SK-N-SH treated with all-trans-retinoic acid at 6 μM for 48 hours (cell line): Measurements from ENCODE around the gene ZFAND5.

ENCODE experiments used
- ATAC-seq: fragments of 200-7000 bp; cut with Tn5 transposase; 3 replicates; pipeline ENCODE4 v1.9.1; 2020; ENCODE audit warnings: mild to moderate bottlenecking, moderate library complexity
- ARNTL ChIP-seq: fragments of 450-650 bp; formaldehyde crosslinking; IDR thresholded peaks from 2 replicates; pipeline ENCODE4 v1.5.0; 2020; ENCODE audit warnings: low read depth, mild to moderate bottlenecking, moderate library complexity, borderline replicate concordance
- CSDC2 ChIP-seq: fragments of 250-450 bp; sonication (Bioruptor Pico); IDR thresholded peaks from 2 replicates; pipeline ENCODE4 v1.5.0; 2020; ENCODE audit warnings: mild to moderate bottlenecking, moderate library complexity
- ESRRG ChIP-seq: fragments of 250-450 bp; sonication (Bioruptor Pico); IDR thresholded peaks from 2 replicates; pipeline ENCODE4 v1.6.1; 2021; ENCODE audit warnings: mild to moderate bottlenecking
- GLIS3 ChIP-seq: fragments of 250-450 bp; sonication (Bioruptor Pico); IDR thresholded peaks from 2 replicates; pipeline ENCODE4 v1.5.0; 2020; ENCODE audit warnings: mild to moderate bottlenecking, moderate library complexity
- ISL1 ChIP-seq: fragments of 250-450 bp; sonication (Bioruptor Pico); IDR thresholded peaks from 2 replicates; pipeline ENCODE4 v2.1.2; 2022; ENCODE audit warnings: mild to moderate bottlenecking, moderate library complexity
- OSR1 ChIP-seq: fragments of 250-450 bp; sonication (Bioruptor Pico); IDR thresholded peaks from 2 replicates; pipeline ENCODE4 v1.8.0; 2022; ENCODE audit warnings: moderate library complexity, mild to moderate bottlenecking, inconsistent platforms
- PPARA ChIP-seq: fragments of 250-450 bp; sonication (Bioruptor Pico); IDR thresholded peaks from 2 replicates; pipeline ENCODE4 v1.5.0; 2020; ENCODE audit warnings: mild to moderate bottlenecking, borderline replicate concordance
- RARB ChIP-seq: fragments of 250-450 bp; sonication (Bioruptor Pico); IDR thresholded peaks from 2 replicates; pipeline ENCODE4 v1.8.0; 2021; ENCODE audit warnings: mild to moderate bottlenecking, moderate library complexity
- SNAI2 ChIP-seq: fragments of 250-450 bp; sonication (Bioruptor Pico); IDR thresholded peaks from 2 replicates; pipeline ENCODE4 v1.5.0; 2020; ENCODE audit warnings: mild to moderate bottlenecking, moderate library complexity
- TCF4 ChIP-seq: fragments of 250-450 bp; sonication (Bioruptor Pico); IDR thresholded peaks from 2 replicates; pipeline ENCODE4 v1.8.0; 2021; ENCODE audit warnings: mild to moderate bottlenecking, moderate library complexity, borderline replicate concordance
- TOX ChIP-seq: fragments of 250-450 bp; sonication (Bioruptor Pico); IDR thresholded peaks from 2 replicates; pipeline ENCODE4 v1.8.0; 2021; ENCODE audit warnings: mild to moderate bottlenecking, moderate library complexity, borderline replicate concordance
- ZC3H10 ChIP-seq: fragments of 250-450 bp; sonication (Bioruptor Pico); IDR thresholded peaks from 2 replicates; pipeline ENCODE4 v1.5.1; 2021; ENCODE audit warnings: mild to moderate bottlenecking, moderate library complexity
- ZFP3 ChIP-seq: fragments of 250-450 bp; sonication (Bioruptor Pico); IDR thresholded peaks from 2 replicates; pipeline ENCODE4 v1.5.0; 2020; ENCODE audit warnings: mild to moderate bottlenecking, moderate library complexity
- ZFP30 ChIP-seq: fragments of 450-650 bp; formaldehyde crosslinking; IDR thresholded peaks from 2 replicates; pipeline ENCODE4 v1.5.0; 2022; ENCODE audit warnings: mild to moderate bottlenecking, moderate library complexity
- ZNF565 ChIP-seq: fragments of 450-650 bp; formaldehyde crosslinking; conservative IDR thresholded peaks from 2 replicates; pipeline ENCODE4 v1.5.0; 2020; ENCODE audit warnings: low read depth, mild to moderate bottlenecking, moderate library complexity
- ZNF70 ChIP-seq: fragments of 450-650 bp; formaldehyde crosslinking; IDR thresholded peaks from 2 replicates; pipeline ENCODE4 v1.5.0; 2020; ENCODE audit warnings: mild to moderate bottlenecking, moderate library complexity
- ZNF8 ChIP-seq: fragments of 450-650 bp; formaldehyde crosslinking; IDR thresholded peaks from 2 replicates; pipeline ENCODE4 v1.5.0; 2020; ENCODE audit warnings: mild to moderate bottlenecking, moderate library complexity
- TF ChIP-seq, protein P1 (sequence below): fragments of 250-450 bp; sonication (Bioruptor Pico); IDR thresholded peaks from 2 replicates; pipeline ENCODE4 v1.5.1; 2021; ENCODE audit warnings: mild to moderate bottlenecking, moderate library complexity
- TF ChIP-seq, protein P2 (sequence below): fragments of 250-450 bp; sonication (Bioruptor Pico); IDR thresholded peaks from 2 replicates; pipeline ENCODE4 v1.5.1; 2020; ENCODE audit warnings: low read depth, mild to moderate bottlenecking, moderate library complexity
- TF ChIP-seq, protein P3 (sequence below): fragments of 250-450 bp; sonication (Bioruptor Pico); IDR thresholded peaks from 2 replicates; pipeline ENCODE4 v1.8.0; 2020; ENCODE audit warnings: mild to moderate bottlenecking, moderate library complexity, borderline replicate concordance

Gene ZFAND5

DNA sequence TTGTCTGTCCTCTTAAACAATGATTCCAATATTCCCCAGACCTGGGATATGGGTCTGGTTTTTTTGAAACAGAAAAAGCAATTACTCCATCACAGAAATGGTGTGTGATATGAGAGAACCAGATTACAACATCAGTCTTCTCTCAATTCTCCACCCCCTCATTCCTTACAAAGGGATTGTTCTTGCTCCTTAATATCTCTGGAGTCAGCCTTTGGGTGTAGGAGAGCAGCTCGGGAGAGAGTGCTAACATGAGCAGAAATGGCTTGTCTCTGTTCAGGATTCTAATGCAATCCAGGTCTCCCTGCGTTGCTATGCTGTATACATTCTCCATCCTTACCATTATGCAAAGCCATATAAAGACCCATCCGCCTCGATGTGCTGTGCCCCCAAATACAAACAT, 32.7 kb downstream of the ZFAND5 start:
- ATAC-seq, result no peak
- TF ChIP-seq, protein P1, sequence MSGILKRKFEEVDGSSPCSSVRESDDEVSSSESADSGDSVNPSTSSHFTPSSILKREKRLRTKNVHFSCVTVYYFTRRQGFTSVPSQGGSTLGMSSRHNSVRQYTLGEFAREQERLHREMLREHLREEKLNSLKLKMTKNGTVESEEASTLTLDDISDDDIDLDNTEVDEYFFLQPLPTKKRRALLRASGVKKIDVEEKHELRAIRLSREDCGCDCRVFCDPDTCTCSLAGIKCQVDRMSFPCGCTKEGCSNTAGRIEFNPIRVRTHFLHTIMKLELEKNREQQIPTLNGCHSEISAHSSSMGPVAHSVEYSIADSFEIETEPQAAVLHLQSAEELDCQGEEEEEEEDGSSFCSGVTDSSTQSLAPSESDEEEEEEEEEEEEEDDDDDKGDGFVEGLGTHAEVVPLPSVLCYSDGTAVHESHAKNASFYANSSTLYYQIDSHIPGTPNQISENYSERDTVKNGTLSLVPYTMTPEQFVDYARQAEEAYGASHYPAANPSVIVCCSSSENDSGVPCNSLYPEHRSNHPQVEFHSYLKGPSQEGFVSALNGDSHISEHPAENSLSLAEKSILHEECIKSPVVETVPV (CRISPR knock-in tag), result no peak
- TF ChIP-seq OSR1 (no peak), ZC3H10 (CRISPR knock-in tag) (no peak), CSDC2 (CRISPR knock-in tag) (no peak), GLIS3 (CRISPR knock-in tag) (no peak), ISL1 (no peak), ZFP3 (no peak), SNAI2 (CRISPR knock-in tag) (no peak), TCF4 (CRISPR knock-in tag) (no peak), PPARA (CRISPR knock-in tag) (no peak), ESRRG (no peak), TOX (no peak), ZNF565 (CRISPR knock-in tag) (no peak), ARNTL (CRISPR knock-in tag) (no peak), RARB (CRISPR knock-in tag) (no peak), ZNF8 (CRISPR knock-in tag) (no peak), ZFP30 (CRISPR knock-in tag) (no peak)
- TF ChIP-seq, protein P2, sequence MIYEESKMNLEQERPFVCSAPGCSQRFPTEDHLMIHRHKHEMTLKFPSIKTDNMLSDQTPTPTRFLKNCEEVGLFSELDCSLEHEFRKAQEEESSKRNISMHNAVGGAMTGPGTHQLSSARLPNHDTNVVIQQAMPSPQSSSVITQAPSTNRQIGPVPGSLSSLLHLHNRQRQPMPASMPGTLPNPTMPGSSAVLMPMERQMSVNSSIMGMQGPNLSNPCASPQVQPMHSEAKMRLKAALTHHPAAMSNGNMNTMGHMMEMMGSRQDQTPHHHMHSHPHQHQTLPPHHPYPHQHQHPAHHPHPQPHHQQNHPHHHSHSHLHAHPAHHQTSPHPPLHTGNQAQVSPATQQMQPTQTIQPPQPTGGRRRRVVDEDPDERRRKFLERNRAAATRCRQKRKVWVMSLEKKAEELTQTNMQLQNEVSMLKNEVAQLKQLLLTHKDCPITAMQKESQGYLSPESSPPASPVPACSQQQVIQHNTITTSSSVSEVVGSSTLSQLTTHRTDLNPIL (CRISPR knock-in tag), result no peak

DNA sequence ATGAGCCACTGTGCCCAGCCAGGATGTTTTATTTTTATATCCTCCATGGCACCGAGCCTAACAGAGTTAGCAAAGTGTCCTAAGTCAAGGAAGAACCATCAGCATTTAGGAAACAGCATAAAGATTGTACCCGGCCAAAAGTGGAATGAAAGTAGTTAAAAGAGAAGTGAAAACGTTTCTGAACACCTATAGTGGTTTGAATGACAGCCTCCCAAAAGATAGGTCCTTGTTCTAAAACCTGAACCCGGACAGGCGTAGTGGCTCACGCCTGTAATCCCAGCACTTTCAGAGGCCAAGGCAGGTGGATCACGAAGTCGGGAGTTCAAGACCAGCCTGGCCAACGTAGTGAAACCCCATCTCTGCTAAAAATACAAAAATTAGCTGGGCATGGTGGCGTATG, 37.4 kb downstream of the ZFAND5 start:
- no peak for ATAC-seq

DNA sequence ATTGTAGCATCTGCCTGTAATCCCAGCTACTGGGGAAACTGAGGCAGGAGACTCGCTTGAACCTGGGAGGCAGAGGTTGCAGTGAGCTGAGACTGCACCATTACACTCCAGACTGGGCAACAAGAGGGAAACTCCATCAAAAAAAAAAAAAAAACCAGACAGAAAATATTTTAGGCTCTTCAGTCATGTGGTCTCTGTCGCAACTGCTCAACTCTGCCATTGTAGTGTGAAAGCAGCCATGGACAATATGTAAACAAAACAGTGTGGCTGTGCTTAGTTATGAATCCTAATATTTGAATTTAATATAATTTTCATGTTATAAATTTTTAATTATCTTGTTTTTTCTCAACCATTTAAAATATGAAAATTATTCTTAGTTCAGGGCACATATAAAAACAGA, 38.4 kb downstream of the ZFAND5 start:
- ATAC-seq, result no peak
- TF ChIP-seq, protein P2 (CRISPR knock-in tag), result no peak
- no peak for TF ChIP-seq ZFP30 (CRISPR knock-in tag)
- TF ChIP-seq ZNF70, result no peak

More for the DNA sequence above, 37.4 kb downstream of the ZFAND5 start:
- TF ChIP-seq ZC3H10 (CRISPR knock-in tag) (no peak), ZNF565 (CRISPR knock-in tag) (no peak), ESRRG (no peak), ZFP3 (no peak), ARNTL (CRISPR knock-in tag) (no peak), SNAI2 (CRISPR knock-in tag) (no peak), ZFP30 (CRISPR knock-in tag) (no peak), CSDC2 (CRISPR knock-in tag) (no peak)
- TF ChIP-seq, protein P1 (CRISPR knock-in tag), result no peak
- TF ChIP-seq, protein P3, sequence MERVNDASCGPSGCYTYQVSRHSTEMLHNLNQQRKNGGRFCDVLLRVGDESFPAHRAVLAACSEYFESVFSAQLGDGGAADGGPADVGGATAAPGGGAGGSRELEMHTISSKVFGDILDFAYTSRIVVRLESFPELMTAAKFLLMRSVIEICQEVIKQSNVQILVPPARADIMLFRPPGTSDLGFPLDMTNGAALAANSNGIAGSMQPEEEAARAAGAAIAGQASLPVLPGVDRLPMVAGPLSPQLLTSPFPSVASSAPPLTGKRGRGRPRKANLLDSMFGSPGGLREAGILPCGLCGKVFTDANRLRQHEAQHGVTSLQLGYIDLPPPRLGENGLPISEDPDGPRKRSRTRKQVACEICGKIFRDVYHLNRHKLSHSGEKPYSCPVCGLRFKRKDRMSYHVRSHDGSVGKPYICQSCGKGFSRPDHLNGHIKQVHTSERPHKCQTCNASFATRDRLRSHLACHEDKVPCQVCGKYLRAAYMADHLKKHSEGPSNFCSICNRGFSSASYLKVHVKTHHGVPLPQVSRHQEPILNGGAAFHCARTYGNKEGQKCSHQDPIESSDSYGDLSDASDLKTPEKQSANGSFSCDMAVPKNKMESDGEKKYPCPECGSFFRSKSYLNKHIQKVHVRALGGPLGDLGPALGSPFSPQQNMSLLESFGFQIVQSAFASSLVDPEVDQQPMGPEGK (CRISPR knock-in tag), result no peak

DNA sequence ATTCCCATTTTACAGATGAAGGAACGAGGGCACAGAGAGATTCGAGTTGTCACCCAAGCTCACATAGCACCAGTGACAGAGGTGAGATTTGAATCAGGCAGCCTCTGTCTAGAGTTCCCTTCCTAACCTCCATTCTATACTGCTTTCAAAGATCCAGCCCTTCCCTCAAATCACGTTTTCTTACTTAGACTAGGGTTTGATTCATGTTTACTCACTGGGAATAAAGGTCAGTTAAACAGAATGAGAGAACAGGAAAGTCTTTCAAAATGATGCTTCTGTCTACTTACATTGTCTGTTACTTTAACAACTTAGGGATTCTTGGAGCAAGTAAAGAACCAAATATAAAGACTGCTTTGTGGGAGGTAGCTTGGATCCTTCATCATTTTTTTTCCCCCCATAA, 40.0 kb downstream of the ZFAND5 start:
- ATAC-seq, result no peak
- TF ChIP-seq, protein P2 (CRISPR knock-in tag), result no peak
- TF ChIP-seq OSR1, result no peak
- TF ChIP-seq PPARA (CRISPR knock-in tag), result no peak
- TF ChIP-seq, protein P3 (CRISPR knock-in tag), result no peak
- TF ChIP-seq SNAI2 (CRISPR knock-in tag), result no peak
- no peak for TF ChIP-seq TOX
- TF ChIP-seq ZNF8 (CRISPR knock-in tag), result no peak
- TF ChIP-seq GLIS3 (CRISPR knock-in tag), result no peak
- TF ChIP-seq, all 23 proteins: peak for 0
